GM19397 (cell line): Measurements from ENCODE around the gene PLEKHG1.
A peak's percentile ranks its signal among the peaks of the same experiment; 100 is the strongest.

ENCODE experiments used
- ATAC-seq: cut with Tn5 transposase; IDR thresholded peaks from one replicate; pipeline ENCODE4 v1.9.1; 2021; ENCODE audit warnings: mild to moderate bottlenecking, moderate library complexity; ENCODE audit not compliant: unreplicated experiment

PLEKHG1 gene

DNA sequence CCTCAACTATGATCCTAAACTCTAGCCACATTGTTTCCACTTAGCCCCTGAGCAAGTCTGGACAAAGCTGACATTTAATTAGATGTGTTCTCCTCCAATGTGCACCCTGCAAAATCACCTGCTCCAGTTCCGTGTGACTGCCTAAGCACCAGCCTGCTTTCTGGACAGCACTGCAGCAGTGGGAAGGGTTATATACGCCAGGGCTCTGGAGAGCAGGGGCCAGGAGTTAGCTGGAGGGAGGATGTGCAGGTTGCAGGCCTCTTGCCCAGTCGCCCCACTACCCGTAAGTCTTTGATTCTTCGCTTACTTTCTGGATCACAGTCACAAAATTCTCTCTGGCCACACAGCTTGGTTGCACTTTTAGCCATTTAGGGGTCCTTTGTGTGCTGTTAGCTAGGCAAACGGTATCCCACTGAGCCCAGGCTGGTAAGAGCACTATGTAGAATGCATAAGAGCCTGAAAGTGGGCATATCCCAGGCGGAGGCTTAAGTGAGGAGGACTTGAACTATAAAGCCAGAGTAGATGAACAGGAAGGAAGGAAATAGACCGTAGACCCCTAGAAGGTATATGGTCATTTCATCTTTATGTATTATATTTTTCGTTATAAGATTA is 10.7 kb upstream of the PLEKHG1 start:
- ATAC-seq = no peak

DNA sequence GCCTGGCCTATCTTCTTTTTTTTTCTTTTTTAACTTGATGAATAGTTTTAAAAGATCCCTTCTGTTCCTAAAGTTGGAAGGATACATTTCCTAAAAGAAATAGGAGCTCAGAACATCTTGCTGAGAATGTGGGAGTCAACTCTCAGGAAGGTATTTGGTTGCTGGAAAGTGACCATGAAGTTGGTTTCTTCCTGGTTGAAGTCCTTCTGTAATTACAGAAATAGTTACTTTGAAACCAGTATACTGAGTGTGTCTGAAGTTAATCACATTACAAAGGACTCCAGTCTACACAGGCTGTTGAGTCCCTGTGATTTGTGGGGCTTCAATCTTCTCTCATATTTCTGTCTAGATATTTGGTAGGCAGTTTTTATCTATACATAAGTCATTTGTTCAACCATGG is 9.8 kb upstream of the PLEKHG1 start:
- no peak for ATAC-seq

DNA sequence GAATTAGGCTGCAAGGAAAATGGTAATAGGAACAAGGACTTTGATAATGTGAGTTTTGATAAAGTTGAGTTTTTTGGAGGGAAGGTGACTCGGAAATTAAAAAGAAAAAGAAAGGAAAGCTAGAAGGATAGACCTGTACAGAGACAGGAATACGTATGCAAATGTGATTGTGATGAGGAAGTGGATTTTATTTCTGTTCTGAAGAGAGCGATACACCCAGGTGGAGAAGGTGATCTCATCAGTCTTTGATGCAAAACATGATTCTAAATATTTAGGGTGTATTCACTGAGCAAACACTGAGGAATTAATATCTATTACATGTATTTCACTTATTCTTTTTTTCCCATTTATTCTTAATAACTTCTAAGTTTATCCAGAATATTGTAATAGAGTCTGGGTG is 9.2 kb upstream of the PLEKHG1 start:
- no peak for ATAC-seq

DNA sequence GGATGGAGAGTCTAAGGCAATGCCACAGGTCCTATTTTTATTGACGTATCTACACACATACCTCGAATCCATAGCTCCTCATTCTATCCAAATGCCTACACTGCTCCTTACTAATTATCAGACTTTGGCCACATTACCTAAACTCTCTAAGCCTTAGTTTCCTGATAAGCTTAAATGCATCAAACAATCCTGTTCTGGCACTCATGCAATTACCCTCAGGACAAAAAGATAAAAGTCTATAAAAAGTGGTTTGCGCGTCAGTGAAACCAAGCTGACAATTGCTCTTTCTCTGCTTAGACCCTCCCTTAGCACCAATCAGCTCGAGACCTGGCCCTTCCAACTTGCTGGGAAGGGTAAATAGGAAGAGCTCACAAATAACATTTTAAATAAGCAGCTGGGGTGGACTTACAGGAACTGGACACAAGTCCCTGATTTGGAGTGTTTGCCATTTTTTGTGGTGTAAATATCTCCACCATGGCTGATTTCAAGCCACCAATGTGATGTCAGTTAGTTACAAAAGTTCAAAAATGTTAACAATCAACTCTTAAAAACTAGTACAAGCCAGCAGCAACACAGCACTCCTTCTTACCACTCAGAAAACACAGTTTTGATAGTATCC is 7.2 kb upstream of the PLEKHG1 start:
- no peak for ATAC-seq

DNA sequence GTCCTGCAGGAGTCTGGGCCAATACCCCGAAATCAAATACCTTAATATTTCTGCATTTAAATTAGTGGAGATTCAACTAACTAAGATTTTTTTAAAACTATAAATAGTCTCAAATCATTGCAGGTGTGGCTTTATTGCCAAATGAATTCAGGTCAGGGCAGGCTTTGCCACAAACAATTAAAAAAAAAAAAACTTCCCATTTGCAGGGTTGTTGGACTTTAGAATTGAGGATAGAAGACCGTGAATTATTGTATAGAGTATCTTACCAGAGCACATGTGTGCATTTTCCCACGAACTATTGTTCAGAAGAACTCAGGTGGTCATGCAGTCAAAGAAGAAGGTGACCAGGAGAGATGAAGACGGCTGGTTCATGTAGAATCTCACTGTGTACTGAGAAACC is 6.6 kb upstream of the PLEKHG1 start:
- no peak for ATAC-seq

DNA sequence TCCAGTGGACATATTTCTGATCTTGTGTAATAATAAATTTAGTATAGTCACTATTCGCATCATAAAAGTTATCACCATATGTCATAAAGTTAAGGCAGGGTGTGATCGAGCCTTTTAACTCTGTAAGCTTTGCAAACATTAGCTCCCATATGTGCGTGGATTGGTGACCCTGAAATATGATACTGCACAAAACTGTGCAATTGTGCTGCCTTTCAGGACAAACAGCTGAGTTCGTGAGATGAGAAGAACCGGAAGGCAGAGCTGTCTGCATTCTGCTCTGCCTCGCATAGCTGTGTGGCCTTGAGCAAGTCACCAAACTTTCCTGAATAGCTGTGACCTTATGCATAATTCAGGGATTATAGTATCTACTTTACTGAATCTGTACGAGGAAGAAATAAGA is 3.2 kb upstream of the PLEKHG1 start:
- no peak for ATAC-seq

DNA sequence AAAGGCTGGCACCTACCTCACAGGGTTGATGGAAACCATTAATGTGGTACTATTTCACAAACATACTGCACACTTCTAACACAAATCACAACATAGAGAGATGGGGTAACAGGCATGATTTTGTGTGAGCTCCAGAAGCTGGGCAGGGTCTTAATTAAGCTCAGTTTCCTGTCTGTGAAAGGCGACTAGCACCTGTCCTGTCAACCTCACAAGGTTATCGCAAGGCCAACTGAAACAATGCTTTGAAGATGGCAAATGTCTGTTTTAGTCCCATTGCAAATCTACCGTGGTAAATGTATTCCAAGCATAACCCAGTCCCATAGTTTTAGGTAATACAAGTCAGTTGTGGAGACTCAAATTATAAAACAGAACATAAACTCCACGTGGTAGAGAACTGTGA is 1.3 kb upstream of the PLEKHG1 start:
- no peak for ATAC-seq

DNA sequence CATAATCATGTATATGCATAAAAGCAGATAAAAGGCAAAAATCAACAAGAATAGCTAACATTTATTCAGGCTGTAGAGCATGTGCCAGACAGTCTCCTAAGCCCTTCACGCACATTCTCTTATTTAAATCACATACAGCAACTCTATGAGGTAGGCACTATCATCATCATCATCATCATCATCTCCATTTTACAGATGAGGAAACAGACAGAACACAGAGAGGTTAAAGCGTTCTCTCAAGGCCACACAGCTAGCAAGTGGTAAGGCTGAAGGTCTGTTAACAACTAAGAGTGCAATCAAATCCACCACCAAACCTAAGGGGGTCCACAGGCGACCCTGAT is 857 bp upstream of the PLEKHG1 start:
- no peak for ATAC-seq

DNA sequence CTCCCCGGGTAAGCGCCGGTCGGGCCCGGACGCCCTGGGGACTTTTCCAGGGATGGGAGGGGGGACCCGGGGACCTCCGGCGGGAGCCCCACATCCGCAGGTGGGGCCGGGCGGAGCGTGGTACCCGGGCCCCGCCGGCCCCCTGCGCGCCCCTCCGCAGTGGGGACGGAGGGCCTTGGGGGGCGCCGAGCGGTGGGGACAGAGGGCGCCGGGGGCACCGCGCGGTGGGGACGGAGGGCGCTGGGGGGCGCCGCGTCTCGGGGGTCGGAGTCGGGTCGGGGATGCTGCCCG is 270 bp downstream of the PLEKHG1 start:
- peak; percentile 28 for ATAC-seq

DNA sequence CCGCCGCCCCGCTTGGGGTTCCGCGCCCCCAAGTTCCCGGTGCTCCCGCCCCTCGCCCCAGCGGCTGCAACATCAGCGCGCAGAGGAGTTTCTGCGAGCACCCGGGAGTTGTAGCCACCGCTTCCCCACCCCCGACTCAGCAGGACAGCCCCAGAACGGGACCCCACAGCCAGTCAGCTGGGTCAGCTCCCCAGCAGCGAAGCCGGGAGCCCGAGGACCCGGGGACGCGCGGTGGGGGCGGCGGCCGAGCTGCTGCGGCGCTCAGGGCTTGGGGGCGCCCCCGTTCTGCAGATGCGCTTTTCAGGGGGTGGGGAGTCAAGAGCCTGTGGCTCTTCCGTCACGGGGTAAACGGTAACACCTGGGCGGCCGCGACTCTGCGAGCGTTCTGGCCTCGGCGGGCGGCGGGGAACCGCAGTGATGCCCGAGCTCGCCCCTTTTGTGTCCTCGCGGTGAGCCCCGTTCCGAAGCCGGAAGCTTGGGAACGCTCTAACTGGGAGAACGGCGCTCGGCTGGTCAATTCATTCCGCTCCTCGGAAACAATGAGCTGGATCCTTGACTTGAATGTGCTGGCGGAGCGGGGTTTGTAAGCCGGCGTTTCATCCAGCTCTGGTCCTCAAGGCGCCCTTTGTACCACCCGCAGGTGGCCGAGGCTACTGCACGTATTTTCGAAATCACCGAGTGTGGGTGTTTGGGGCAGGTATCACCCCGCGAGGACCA is 774 bp downstream of the PLEKHG1 start:
- peak; percentile 62 for ATAC-seq

DNA sequence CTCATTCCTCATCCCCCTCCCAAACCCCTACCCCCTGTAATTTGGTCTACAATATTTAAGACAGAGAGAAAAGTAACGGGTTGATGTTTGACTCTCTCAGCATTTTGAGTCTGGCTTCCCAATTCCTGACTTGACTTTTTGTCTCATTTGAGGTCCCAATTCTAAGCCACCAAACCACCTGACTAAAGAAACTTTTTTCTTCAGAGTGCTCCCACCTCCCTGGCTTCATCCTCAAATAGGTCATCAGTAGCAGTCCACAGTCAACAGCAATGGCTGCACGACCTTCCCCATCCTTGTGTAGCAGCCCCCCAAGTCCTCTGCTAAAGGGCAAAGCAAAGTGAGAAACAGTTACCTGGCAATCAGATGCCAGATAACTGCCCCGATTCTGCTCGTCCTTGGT is 1.8 kb downstream of the PLEKHG1 start:
- no peak for ATAC-seq

DNA sequence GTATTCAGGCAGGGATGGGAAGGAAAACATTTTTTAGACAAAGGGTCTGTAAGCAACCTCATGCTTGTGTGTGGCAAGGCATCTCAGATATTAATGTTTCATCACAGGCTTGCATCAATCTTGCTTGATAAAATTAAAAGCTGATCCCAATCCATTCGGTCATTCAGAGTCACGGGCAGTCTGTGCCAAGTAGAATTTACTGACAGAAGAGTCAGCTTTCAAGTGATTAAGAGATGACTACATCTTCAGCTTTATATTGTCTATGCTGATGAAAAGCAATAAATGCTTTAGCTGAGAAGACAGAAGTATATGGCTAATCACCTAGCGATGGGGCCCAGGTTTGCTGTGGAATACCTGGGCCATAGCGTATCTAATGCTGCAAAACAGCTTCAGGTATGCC is 3.5 kb downstream of the PLEKHG1 start:
- no peak for ATAC-seq

DNA sequence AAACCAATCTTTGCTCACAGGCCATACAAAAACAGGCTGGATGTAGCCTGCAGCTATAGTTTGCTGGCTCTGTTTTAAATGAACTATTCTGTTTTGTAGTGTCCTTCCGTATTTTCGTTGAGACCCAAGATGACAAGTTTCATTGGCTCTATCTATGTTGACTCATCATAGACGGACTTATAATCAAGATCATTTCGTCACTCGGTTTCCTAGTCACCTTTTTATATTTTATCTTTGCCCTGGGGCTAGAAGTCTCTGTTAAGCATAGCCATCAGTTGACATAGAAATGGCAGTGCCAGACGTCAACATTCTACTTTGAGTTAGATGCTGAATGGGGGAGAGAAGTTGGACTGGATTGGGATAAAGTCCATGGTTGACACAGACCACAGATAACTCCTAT is 4.8 kb downstream of the PLEKHG1 start:
- ATAC-seq = no peak

DNA sequence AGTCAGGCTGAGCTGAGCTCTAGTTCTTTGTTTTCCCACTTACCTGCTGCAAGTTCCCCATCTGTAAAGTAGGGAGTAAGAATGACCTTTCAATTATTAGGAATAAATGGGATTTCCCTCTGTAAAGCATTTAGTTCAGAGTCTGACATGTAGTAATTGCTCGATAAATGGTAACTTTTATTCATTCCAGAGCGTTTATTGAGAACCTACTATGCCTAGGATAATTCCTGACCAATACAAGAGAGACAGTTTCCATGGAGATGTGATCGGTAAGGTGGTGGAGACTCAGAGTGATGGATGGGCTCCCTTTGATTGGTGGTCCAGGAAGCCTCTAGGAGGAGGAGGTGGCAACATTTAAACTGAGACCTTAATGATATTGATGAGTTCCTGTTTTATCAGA is 5.6 kb downstream of the PLEKHG1 start:
- no peak for ATAC-seq

DNA sequence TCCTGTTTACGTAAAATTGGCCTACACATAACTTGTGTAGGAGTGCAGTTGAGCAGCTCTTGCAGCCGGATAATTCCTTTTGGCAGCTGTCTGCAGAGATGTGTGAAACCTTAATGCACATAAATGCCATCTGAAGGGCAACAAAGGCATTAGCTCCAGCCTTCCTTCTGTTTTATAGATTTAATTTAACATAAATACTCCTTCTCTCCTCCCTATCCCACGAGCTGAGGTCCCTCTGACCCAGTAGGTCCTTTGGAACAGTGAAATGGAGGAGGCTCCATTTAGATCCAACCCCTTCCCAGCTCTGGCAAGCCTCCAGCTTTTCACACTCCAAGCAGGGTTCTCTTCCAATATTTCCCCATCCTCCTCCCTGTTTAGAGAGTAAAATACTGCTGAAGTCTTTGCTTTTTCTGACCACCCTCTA is 6.5 kb downstream of the PLEKHG1 start:
- ATAC-seq = no peak

DNA sequence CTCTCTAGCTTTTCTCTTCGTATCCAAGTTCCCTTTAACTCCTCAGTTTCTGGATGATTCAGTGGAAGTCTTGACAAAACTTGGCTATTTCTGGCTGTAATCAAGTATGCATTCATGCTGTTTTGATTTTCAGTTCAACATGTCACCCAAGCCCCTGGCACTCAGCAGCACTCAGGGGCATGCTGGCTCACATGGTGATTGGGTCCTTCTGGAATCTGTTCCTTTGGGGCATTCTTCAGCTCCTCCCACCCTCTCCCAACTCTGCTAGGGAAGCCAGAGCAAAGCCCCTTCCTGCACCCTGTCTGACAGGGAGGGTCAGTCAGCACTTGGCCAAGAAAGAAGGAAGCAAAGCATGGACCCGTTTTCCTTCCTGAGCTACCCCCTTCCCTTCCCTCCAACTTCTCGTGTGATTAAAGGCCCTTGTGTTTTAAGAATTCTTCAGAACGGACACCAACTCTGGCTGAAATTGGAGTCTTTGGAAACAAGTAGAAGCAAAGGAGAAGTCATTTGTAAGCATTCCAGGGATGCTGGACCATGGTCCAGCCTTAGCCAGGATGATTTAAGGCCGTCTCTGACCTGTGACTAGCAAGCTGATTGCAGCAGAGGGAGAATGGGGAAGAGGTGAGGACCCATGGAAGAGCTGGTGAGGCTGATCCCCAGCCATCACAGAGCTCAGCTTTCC is 7.1 kb downstream of the PLEKHG1 start:
- no peak for ATAC-seq

DNA sequence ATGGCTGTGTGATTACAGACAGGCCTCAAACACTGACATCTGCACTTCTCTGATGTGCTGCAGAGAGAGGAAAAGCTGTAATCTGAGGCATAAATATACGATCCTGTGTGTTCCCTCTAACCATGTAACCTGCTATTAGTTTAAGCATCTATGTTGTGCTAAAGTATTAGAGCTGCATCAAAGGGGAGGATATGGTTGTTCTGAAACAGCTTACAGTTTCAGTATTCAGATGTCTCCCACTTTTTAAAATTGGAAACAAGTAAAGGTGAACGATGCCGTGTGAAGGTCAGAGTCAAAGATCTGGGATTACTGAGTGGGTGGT is 7.6 kb downstream of the PLEKHG1 start:
- no peak for ATAC-seq

DNA sequence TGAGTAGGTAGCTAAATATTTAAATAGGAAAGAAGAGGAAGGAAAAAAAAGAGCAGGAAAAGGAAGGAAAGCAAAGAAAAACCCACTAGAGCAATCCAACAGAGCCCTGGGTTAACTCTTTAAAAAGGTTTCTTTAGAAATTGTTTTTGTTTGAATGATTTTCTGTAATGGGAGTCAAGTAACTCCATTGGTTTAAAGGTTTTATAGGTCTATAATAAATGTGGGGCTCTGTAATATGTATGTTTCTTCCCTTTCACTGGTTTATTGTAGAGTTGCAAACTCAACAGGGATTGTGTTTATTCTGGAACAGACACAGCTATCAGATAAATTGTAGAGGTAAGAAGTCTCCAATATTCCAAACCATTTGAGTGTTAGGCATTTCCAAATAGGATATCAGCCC is 10.9 kb downstream of the PLEKHG1 start:
- ATAC-seq = no peak

DNA sequence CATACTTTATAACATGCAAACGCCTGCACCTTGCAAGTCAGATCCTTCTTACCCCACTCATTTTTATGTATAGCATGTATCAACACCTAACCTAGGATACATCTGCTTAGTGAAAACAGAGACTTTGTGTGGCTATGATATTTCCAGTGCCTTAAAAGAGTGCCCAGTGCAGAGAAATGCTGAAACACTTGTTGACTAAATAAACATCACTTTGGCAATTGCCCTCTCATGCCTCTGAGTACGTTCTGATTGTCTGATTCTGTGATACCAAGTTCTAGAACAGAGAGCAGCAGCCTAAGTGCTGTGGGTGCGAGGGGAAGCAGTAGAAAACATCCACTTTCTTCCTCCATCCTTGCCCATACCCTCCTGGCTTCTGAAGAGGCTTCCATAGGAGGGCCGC is 13.6 kb downstream of the PLEKHG1 start:
- no peak for ATAC-seq

DNA sequence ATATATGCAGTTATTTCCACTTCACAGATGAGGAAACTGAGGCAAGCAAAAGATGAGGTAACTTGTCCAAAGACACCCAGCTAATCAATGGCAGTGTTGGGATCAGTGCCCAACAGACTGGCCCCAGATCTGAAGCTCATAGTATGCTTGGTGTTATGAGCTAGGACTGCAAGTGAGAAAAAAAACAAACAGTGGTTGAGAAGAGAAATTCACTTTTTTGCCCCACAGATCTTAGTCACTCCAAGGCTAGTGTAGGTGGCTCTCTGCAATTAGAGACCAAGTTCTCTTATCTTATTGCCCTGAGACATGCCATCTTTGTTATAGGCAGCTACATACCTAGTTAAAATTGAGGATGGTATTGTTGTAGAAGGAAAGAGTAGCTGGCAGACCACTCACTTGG is 16.3 kb downstream of the PLEKHG1 start:
- ATAC-seq = no peak

DNA sequence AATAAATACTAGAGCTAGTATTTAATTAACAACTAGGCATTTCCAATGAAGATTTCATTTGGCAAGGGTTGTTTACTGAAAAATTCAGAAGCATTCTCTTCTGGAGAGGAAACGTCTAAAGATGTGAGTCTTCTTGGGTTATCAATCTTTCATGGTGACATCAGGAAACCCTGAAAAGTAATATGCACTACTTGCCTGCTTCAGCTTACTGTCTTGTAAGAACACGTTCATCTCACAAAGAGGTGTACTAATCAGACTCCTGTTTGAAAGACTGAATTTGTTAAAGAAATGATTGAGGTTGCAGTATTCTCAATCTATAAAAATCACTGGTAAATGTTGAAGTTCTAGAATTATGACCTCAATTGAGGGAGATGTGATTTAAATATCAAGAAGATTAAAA is 16.9 kb downstream of the PLEKHG1 start:
- no peak for ATAC-seq

DNA sequence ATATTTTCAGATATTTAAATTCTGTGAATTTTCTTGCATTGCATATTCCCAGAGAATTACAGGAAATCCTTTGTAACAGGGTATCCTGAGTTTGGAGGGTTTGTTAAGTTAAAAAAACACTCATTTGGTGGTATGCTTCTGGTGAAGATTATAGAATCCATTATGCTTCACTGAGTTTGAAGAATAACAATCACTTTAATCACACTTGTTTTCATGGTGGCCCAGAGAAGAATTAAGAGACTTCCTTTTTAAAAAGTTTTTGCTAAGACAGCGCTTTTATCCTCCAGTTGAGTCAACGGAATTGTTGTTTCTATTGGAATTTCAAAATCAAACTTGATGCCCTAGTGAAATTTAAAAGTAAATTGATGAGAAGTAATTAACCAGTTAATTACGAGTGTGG is 17.4 kb downstream of the PLEKHG1 start:
- ATAC-seq = no peak
